Uterus (tissue), 4 donors: ENCODE data around the gene SASS6. TPM values are rescaled to one million over a fixed set of nuclear protein-coding genes. Genes with fewer than 3 reads are reported as not detected.

ENCODE experiments used
- DNase-seq, 2 donors: peaks; one replicate each; pipeline ENCODE4 v3.0.0-alpha.2; 2019 to 2020
- H3K27ac ChIP-seq, 2 donors: fragments of 200-600 bp; sonication (generic); 1 replicate in 1 of 2; 2 replicates in 1 of 2; pipeline ENCODE4 v1.5.1; 2016 to 2018
- H3K27me3 ChIP-seq, 2 donors: fragments of 200-600 bp; sonication (generic); one replicate each; pipeline ENCODE4 v1.5.1; 2018 to 2019; ENCODE audit warnings: control low read depth in 1 of 2
- H3K36me3 ChIP-seq, 2 donors: fragments of 200-600 bp; sonication (generic); one replicate each; pipeline ENCODE4 v1.5.1; 2019; ENCODE audit warnings: control low read depth in 1 of 2
- H3K4me1 ChIP-seq, 2 donors: fragments of 200-600 bp; sonication (generic); one replicate each; pipeline ENCODE4 v1.5.1; 2018 to 2019; ENCODE audit warnings: control low read depth in 1 of 2
- H3K4me3 ChIP-seq, 2 donors: fragments of 200-600 bp; sonication (generic); 1 replicate in 1 of 2; 2 replicates in 1 of 2; pipeline ENCODE4 v1.5.1; 2018 to 2019; ENCODE audit warnings: mild to moderate bottlenecking in 1 of 2
- H3K9me3 ChIP-seq, 2 donors: fragments of 200-600 bp; sonication (generic); one replicate each; pipeline ENCODE4 v1.5.1; 2019; ENCODE audit warnings: control low read depth in 1 of 2
- POLR2A ChIP-seq, 2 donors: fragments of 450-650 bp; IDR thresholded peaks; one replicate each; pipeline ENCODE4 v1.6.1; 2016; ENCODE audit warnings: antibody characterized with exemption in 2 of 2, mild to moderate bottlenecking in 1 of 2, moderate library complexity in 1 of 2
- intact Hi-C: fragments of 100-400 bp; cut with DNase I; formaldehyde crosslinking; loops from one replicate; pipeline ENCODE4 v1.15.1; 2023; ENCODE audit warnings: low total_unique reads
- total RNA-seq, 4 donors: library from RNA; depleted of rRNA in 3 of 4; stranded (reverse); fragments of >200 nt in 3 of 4; gene quantifications; one replicate each; pipeline versions ENCODE4 v1.1.0 to v1.2.4, GENCODE V29; 2014 to 2023
- TF ChIP-seq, protein P1 (sequence below), 4 experiments: fragments of 200-600 bp in 2 of 4; fragments of 450-650 bp in 2 of 4; sonication (generic) in 2 of 4; IDR thresholded peaks; one replicate each; pipeline ENCODE4 v1.5.1; 2016 to 2019; ENCODE audit warnings: antibody characterized with exemption in 4 of 4, mild to moderate bottlenecking in 2 of 4, moderate library complexity in 1 of 4
- donor health status: DM: yes; HTN: yes; CAD: no.

Gene SASS6
- total RNA-seq, 4 donors from 2014 or later: 0.77 to 7.6 (median 4.5) TPM

DNA sequence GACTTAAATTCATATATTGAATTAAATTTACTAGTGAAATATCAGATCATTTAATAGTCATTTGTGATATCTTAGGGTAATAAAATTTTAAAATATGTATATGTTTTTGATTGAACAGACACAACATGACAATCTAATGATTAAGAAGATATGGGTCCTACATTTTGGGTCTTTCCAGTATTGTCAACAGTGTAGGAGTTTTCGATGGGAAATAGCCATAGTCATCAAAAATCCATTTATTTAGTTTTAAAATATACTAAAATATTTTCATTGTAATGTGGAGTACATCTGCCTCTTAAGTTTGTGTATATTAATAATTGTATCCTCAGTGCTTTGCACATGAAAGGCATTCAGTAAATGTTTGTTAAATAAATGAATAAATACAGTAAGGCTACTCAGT, 14.2 kb upstream of the SASS6 start:
- H3K36me3 ChIP-seq: no peaks in the 10 kb centered on the region
- H3K27ac ChIP-seq: no peak overlapping the region
- no peak for DNase-seq
- no peak overlapping the region for H3K4me3 ChIP-seq
- intact Hi-C loops: no loop called here
- H3K27me3 ChIP-seq: no peaks in the 10 kb centered on the region
- TF ChIP-seq, protein P1, sequence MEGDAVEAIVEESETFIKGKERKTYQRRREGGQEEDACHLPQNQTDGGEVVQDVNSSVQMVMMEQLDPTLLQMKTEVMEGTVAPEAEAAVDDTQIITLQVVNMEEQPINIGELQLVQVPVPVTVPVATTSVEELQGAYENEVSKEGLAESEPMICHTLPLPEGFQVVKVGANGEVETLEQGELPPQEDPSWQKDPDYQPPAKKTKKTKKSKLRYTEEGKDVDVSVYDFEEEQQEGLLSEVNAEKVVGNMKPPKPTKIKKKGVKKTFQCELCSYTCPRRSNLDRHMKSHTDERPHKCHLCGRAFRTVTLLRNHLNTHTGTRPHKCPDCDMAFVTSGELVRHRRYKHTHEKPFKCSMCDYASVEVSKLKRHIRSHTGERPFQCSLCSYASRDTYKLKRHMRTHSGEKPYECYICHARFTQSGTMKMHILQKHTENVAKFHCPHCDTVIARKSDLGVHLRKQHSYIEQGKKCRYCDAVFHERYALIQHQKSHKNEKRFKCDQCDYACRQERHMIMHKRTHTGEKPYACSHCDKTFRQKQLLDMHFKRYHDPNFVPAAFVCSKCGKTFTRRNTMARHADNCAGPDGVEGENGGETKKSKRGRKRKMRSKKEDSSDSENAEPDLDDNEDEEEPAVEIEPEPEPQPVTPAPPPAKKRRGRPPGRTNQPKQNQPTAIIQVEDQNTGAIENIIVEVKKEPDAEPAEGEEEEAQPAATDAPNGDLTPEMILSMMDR (IDR thresholded peaks at IDR 0.05): no peak
- no peak for TF ChIP-seq POLR2A (IDR thresholded peaks at IDR 0.05)
- H3K4me1 ChIP-seq: no peaks in the 10 kb centered on the region
- H3K9me3 ChIP-seq: no peaks in the 10 kb centered on the region

DNA sequence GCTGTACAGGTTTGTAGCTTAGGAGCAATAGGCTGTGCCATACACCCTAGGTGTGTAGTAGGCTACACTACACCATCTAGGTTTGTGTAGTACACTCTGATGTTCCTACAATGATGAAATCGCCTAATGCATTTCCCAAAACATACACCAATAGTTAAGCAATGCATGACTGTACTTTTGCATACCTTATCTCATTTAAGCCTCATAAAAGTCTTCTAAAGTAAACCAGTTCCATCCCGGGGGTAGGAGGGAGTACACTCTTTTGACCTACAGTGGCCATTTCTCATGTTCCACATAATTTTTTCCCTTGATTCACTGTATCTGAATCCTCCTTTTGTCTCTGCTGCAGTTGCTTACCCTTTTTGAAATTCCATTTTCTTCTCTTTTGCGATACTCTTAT, 12.4 kb upstream of the SASS6 start:
- H3K27me3 ChIP-seq: no peaks in the 10 kb centered on the region

DNA sequence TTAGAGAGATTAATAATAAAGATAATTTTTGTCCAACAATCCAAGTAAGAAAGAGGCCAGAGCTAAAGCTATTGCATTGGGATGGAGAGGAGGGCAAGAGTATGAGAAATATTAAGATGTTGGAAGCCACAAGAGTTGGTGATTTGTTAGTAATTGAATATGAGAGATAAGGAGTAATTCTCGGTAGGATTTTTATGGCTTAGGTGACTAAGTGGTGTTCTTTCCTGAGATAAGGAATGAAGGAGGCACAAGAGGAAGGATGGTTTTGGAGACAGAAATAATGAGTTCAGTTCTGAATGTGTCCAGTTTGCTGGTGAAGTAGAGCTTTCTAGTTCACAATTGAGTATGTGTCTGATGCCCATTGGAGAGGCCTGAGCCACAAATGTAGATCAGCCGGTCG, 9.6 kb upstream of the SASS6 start:
- no peaks in the 10 kb centered on the region for H3K36me3 ChIP-seq
- intact Hi-C loops: no loop called here

More for the DNA sequence above, 12.4 kb upstream of the SASS6 start:
- no peak for DNase-seq
- intact Hi-C loops: no loop called here
- Histone ChIP-seq H3K27ac (no peak overlapping the region), H3K9me3 (no peaks in the 10 kb centered on the region), H3K36me3 (no peaks in the 10 kb centered on the region), H3K4me1 (no peaks in the 10 kb centered on the region), H3K4me3 (no peak overlapping the region)
- TF ChIP-seq POLR2A (IDR thresholded peaks at IDR 0.05): no peak
- TF ChIP-seq, protein P1 (IDR thresholded peaks at IDR 0.05): no peak

DNA sequence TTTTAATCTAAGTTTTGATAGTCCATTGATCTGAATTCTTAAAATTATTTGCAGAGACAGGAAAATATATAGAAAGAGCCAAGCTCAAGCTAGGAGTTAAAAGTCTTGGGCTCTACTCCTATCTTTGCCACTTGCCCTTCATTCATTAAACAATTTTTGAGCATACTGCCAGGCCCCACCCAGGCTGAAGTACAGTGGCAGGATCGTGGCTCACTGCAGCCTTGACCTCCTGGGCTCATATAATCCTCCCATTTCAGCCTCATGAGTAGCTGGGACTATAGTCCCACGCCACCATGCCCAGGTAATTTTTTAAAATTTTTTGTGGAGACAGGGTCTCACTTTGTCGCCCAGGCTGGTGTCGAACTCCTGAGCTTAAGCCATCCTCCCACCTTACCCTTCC, 8.5 kb upstream of the SASS6 start:
- H3K27me3 ChIP-seq: no peaks in the 10 kb centered on the region
- no peaks in the 10 kb centered on the region for H3K9me3 ChIP-seq
- intact Hi-C loops: no loop called here
- no peak overlapping the region for H3K27ac ChIP-seq
- no peaks in the 10 kb centered on the region for H3K4me1 ChIP-seq
- TF ChIP-seq POLR2A (IDR thresholded peaks at IDR 0.05): no peak
- TF ChIP-seq, protein P1 (IDR thresholded peaks at IDR 0.05): no peak
- no peak for DNase-seq
- H3K4me3 ChIP-seq: no peak overlapping the region
- H3K36me3 ChIP-seq: no peaks in the 10 kb centered on the region

More for the DNA sequence above, 9.6 kb upstream of the SASS6 start:
- Histone ChIP-seq H3K4me3 (no peak overlapping the region), H3K4me1 (no peaks in the 10 kb centered on the region), H3K27me3 (no peaks in the 10 kb centered on the region), H3K9me3 (no peaks in the 10 kb centered on the region), H3K27ac (no peak overlapping the region)
- no peak for DNase-seq
- TF ChIP-seq, protein P1 (IDR thresholded peaks at IDR 0.05): no peak
- no peak for TF ChIP-seq POLR2A (IDR thresholded peaks at IDR 0.05)

DNA sequence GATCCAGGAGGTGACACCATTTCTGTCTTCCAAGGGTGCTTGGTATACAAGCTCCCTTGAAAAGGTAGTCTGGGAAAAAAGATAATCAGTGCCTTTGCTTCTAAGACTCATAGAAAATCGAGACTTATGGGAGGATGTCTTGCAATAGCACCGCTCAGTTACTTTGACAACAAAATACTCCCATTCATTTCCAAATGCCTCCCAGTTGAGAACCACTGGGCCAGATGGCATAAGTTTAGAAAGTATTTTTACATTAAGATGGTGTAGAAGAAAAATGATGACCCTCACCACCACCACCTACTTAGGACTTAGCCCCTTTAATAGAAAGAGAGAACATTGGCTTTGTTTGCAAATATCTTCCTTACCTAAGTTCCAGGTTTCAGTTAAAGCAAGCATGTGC, 4.9 kb upstream of the SASS6 start:
- intact Hi-C loops: no loop called here
- no peaks in the 10 kb centered on the region for H3K27me3 ChIP-seq
- H3K27ac ChIP-seq: no peak overlapping the region
- H3K36me3 ChIP-seq: no peaks in the 10 kb centered on the region
- peaks cover 3 to 6% of the 10 kb centered on the region in 2 donors for H3K4me1 ChIP-seq
- TF ChIP-seq, protein P1 (IDR thresholded peaks at IDR 0.05): no peak
- no peak for TF ChIP-seq POLR2A (IDR thresholded peaks at IDR 0.05)
- no peaks in the 10 kb centered on the region for H3K9me3 ChIP-seq
- no peak for DNase-seq
- no peak overlapping the region for H3K4me3 ChIP-seq
